OCI-LY3 (cell line): ENCODE results near the gene TEAD1.

ENCODE experiments used
- EZH2phosphoT487 ChIP-seq: fragments of 200-600 bp; shearing (Covaris generic); IDR thresholded peaks from 2 replicates; pipeline ENCODE4 v1.6.1; 2018; ENCODE audit warnings: antibody characterized with exemption, mixed run types, low read depth
- TF ChIP-seq, protein P1 (sequence below): fragments of 200-600, 300-600 bp; sonication (generic); IDR thresholded peaks from 2 replicates; pipeline ENCODE4 v1.5.1; 2014; ENCODE audit warnings: antibody characterized with exemption, low read length, low read depth

DNA sequence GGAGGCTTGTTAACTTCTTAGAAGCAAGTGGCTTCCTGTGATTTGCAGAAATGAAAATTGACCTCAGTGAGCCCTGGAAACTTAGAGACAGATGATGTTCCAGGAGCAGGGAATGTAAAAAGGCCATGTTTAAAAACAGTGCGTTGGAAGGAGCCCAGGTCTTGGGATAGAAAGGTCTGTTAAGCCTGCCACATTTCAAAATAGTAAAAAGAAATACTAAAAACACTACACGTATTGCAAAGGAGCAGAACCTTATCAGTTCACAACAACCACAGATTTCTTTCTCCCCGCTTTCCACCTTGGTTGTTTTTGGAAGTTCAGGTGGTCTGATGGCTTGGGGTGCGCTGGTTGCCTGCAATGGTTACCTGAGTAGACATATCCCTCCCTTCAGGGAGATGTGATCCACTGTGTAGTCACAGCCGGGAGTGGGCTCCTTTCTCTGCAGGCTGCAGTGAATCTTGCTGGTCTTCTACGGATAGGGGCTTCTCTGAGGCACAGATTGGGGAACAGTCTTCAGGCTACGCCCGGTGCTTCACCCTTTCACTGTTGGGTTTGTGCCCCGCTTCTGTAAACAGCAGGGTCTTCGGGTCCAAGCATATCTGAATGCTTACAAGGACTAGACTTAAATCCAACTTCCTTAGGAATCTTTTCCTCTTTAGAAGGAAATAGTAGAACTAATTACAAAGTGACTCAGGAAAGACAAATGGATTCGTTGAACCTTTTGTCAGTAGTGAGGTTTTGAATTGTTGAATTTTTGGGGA, 1.9 kb downstream of the TEAD1 start:
- TF ChIP-seq, protein P1, sequence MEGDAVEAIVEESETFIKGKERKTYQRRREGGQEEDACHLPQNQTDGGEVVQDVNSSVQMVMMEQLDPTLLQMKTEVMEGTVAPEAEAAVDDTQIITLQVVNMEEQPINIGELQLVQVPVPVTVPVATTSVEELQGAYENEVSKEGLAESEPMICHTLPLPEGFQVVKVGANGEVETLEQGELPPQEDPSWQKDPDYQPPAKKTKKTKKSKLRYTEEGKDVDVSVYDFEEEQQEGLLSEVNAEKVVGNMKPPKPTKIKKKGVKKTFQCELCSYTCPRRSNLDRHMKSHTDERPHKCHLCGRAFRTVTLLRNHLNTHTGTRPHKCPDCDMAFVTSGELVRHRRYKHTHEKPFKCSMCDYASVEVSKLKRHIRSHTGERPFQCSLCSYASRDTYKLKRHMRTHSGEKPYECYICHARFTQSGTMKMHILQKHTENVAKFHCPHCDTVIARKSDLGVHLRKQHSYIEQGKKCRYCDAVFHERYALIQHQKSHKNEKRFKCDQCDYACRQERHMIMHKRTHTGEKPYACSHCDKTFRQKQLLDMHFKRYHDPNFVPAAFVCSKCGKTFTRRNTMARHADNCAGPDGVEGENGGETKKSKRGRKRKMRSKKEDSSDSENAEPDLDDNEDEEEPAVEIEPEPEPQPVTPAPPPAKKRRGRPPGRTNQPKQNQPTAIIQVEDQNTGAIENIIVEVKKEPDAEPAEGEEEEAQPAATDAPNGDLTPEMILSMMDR: no peak
- no peak for TF ChIP-seq EZH2phosphoT487
